AG09319 (cell line): ENCODE measurements around the gene HABP2.

ENCODE experiments used
- DNase-seq: peaks from one replicate; pipeline ENCODE4 v3.0.0-alpha.2; 2010; ENCODE audit warnings: low read depth; ENCODE audit errors: extremely low read depth
- TF ChIP-seq, protein P1 (sequence below): IDR thresholded peaks from 2 replicates; pipeline ENCODE4 v1.5.1; 2011; ENCODE audit warnings: low read depth, mild to moderate bottlenecking, inconsistent platforms, low read length, moderate library complexity

The HABP2 gene

GRCh38 chr10:113525713-113526112 lies 27.1 kb upstream of the HABP2 start:
- TF ChIP-seq, protein P1, sequence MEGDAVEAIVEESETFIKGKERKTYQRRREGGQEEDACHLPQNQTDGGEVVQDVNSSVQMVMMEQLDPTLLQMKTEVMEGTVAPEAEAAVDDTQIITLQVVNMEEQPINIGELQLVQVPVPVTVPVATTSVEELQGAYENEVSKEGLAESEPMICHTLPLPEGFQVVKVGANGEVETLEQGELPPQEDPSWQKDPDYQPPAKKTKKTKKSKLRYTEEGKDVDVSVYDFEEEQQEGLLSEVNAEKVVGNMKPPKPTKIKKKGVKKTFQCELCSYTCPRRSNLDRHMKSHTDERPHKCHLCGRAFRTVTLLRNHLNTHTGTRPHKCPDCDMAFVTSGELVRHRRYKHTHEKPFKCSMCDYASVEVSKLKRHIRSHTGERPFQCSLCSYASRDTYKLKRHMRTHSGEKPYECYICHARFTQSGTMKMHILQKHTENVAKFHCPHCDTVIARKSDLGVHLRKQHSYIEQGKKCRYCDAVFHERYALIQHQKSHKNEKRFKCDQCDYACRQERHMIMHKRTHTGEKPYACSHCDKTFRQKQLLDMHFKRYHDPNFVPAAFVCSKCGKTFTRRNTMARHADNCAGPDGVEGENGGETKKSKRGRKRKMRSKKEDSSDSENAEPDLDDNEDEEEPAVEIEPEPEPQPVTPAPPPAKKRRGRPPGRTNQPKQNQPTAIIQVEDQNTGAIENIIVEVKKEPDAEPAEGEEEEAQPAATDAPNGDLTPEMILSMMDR: no peak
- DNase-seq: no peak

GRCh38 chr10:113527211-113527906 lies 25.5 kb upstream of the HABP2 start:
- TF ChIP-seq, protein P1: no peak
- DNase-seq: no peak

GRCh38 chr10:113528876-113529275 lies 24.0 kb upstream of the HABP2 start:
- TF ChIP-seq, protein P1: no peak
- DNase-seq: no peak

GRCh38 chr10:113529575-113529974 lies 23.3 kb upstream of the HABP2 start:
- TF ChIP-seq, protein P1: no peak
- DNase-seq: no peak

GRCh38 chr10:113530476-113530875 lies 22.4 kb upstream of the HABP2 start:
- TF ChIP-seq, protein P1: no peak
- DNase-seq: no peak

DNA sequence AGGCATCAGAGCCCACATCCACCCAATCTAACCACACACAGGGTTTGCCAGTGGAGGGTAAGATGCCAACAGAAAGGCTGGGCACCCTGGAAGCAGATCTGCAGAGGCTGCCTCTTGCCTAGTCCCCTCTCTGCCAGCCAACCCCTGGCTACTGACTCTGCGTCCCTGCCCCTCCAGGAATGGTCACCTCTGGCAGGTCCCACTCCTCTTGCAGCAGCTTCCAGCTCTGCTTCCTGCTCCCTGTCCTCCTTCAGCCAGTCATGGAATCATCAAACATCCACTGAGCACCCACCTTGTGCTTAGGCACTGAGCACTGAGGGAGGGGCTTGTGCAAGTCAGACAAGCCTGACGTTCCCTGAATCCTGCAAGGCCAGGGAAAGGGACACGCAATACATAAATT lies 20.1 kb upstream of the HABP2 start:
- DNase-seq: no peak
- TF ChIP-seq, protein P1: no peak

DNA sequence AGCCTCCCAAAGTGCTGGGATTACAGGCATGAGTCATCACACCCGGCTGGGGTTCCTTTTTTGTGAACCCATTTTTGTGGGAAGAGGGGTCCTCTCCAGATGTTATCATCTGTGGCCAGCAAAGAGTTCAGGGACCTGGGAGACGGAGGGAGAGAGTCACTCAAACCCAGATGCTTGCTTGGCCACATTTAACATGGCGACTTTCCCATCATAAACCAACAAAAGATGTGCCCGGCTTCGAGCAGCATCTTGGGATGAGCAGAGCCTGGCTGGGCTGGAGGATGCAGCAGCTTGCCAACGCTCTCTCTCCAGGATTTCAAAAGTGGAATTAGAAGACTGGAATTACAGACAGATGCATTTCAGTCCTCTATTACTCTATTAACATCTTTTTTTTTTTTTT lies 19.1 kb upstream of the HABP2 start:
- DNase-seq: no peak
- TF ChIP-seq, protein P1: no peak
